NCI-H748 treated with DMSO at 0.1 percent for 48 hours (cell line): ENCODE measurements around the gene CAMK2G.
"Not testable (repeated sequence)": the region's sequence is repeated elsewhere in the genome, so short reads cannot be mapped to it uniquely, and the experiment has no call there.

Experiments
- DNase-seq: peaks from one replicate; lab custom pipeline; 2025; lab: John Stamatoyannopoulos, UW

Gene CAMK2G

DNA sequence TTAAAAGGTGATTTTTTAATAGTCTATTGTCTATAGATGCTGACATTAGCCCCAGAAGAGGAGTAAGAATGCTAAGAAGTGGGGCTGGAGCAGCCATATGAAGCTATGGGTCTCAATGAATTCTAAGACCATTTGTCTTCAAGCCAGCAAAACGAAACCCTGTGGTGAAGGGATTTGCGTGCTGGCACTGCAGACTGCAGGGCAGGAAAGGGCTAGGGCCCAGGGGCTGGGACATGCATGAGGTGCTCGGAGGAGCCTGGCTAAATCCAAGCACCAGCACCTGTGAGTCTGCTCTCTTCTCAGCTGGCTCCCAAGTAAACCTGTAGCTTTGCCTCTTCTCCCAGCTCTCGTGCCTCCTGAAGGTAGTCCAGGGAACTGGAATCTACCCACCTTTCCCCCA, 61.7 kb downstream of the CAMK2G start:
- DNase-seq, result no peak

DNA sequence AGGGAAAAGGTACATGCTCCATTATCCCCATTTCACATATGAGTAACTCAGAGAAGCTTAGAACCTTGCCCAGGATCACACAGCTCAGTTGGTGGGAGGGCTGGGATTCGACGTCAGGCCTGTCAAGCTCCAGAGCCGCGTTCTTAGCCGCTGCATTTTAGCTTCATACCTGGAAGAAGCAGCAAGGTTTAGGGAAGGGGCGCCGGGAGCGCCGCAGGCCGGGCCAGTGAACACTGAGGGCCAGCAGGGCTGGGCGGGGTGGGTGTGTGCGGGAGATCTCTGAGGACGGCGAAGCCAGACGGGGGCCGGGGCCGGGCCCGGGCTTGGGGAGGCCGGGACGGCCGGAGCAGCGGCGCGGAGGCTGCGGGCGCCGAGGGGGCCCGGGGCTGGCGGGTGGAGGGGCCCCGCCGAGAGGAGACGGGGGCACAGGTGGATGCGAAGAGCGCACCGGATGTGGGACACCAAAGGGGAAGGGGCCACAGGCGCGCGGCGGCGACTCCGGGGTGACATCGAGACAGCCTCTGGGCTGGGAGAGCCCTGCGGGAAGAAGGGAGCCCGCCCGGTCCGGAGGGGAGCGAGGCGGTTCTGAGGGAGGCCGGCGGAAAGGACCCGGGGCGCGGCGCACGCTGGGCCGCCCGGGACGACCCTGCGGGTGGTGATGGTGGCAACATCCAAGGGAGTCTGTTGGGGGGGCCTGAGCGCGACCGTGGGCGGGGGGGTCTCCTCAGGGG, 63.5 kb downstream of the CAMK2G start:
- DNase-seq, result no peak

DNA sequence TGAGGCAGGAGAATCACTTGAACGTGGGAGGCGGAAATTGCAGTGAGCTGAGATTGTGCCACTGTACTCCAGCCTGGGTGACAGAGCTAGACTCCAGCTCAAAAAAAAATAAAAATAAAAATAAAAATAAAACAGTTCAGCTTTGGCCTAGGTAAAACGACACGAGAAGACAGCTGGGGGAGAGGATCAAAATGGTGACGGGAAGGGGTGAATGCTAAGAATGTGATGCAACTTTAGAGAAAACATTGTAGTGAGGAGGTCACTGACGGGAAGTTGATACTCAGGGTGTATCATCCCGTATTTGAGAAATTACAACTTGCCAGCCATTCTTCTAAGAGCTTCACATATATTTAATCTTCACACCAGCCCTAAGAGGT, 64.0 kb downstream of the CAMK2G start:
- DNase-seq, result no peak

DNA sequence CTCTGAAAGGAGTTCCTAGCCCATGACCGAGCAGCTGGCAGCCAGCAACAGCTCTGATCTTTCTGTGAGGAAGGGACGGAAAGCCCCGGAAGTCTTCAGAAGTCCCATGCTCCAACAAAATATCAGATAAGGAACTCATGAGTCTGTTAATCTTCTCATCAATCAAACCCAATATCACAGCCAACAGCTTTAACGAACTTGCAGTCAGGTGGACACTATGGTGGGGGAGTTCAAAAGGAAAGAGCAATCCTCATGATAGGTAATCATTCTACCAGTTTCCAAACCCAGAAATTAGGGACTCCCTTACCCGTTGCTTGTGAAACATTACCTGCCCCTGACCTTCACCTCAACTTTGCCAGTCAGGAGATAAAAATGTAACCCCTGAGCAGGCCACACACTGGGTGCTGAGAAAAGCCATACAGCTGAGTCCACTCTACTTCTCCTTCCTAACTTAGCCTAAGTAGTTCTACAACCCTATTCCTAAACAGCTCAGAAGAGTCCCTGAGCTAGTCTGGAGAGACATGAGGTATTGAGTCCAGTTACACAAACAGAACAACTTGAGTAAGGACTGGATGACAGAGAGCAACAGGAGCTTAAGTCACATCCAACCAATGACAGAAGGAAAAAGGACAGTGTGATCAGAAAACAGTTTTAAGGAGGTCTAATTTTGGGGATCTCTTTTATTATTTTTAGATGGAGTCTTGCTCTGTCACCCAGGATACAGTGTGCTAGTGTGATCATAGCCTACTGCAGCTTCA, 65.1 kb downstream of the CAMK2G start:
- DNase-seq, result no peak

DNA sequence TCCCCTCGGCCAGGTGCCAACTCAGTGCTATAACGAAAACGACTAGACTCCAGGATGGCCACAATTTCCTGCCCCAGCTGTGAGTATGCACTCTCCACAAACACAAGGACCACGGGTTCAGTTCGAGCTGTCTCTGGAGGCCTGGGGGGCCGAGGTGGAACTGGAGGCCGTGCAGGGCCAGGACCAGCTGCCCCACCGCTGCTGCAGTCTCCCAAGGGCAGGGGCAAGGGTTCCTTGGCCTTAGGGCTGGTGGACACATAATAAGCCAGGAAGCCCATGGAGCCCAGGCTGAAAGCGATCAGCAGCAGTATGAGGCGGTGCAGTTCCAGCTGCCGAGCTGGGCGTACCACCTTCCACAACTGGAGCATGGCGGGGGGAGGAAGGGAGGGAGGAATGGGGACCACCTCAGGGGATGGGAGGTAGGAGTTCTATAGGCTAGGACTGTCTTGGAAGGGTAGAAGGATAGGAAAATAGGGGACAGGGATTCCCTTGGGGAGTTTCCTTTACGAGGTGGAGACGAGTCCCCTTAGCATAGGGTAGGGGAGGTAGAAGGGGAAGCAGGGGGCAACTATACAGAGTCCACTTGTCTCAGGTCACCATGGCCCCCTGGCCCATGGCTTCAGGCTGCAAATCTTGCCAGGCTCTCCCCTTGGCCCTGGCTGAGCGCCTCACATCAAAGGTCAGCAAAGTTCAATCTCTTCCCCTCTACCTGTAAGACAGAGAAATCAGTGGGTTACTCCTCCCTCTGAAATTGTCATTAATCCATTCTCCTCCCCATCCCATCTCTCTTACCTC, 66.1 kb downstream of the CAMK2G start:
- DNase-seq, result no peak

DNA sequence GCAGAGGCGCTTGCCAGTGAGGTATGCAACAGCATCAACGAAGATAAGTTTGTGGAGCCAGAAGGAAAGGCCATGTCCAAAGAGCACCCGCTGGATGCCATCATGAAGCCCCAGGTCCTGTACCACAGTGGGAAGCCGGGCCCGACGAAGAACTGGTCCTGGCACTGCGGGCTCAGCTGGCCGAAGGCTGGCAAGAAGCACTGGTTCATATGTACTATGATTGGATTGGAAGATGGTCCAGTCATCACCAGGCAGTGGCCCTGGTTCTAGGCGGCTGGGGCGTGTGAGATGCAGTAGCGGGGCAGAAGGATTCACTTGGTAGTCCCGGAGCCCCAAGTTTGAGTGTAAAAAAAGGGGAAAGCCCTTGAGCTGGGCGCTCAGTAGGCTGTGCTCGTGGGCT, 66.9 kb downstream of the CAMK2G start:
- DNase-seq, result no peak

DNA sequence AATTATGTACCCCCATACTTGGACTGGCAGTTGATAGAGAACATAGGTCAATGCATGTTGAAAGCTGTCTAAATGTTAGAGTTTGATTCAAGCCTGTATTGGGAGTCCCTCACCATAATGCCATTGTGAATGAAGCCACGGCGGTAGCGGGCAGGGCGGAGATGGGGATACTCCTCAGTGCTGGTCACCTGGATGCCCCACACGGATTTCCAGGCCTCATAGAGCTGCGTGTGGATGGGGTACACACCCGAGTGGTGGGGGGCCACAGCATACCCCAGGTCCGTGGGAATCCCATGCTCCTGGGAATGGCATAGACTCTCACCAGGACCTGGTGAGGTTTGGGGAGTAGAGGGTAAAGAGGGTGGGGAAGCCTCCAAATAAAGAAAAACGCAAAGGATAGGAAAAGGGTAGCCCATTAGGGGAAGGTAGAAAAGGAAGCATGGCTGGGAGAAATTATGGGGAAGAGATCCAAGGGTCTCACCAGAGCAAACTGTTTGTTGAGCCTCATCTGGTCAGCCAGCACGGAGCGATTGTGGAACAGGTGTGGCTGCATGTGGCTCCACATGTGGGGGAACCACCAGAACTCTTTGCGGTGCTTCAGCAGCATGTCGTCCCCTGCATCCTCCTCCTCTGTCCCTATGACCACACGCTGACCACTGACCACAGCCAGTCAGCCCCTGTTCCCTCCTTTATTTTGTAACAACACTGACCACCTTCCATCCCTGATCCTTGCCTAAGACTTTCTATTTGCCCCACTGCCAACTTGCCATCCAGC, 68.0 kb downstream of the CAMK2G start:
- no peak for DNase-seq

DNA sequence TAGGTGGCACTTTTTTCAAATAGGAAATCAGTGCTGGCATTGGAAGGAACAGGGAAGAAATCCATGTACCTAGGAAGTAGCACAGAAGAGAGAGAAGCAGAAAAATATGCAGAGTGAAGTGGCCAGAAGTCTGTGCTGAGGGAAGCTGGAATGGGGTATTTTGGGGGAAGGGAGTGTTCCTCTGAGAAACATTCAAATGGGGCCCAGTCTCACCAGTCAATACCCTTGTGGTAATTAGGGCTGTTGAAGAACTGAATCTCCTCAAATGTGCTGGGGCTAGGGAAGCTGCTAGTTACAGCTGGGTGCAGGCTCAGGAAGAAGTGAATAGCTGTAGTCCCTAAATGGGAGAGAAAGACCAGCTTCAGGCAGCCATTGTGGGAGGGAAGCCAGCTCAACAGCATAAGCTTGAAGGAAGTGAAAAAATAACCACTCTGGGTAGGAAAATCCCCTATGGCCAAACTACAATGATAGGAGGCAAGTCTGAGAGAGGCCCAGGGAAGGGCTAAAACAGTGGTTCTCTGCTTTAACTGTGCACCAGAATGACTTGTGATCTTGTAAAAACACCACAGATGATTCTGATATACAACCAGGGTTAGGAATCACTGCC, 70.6 kb downstream of the CAMK2G start:
- no peak for DNase-seq

DNA sequence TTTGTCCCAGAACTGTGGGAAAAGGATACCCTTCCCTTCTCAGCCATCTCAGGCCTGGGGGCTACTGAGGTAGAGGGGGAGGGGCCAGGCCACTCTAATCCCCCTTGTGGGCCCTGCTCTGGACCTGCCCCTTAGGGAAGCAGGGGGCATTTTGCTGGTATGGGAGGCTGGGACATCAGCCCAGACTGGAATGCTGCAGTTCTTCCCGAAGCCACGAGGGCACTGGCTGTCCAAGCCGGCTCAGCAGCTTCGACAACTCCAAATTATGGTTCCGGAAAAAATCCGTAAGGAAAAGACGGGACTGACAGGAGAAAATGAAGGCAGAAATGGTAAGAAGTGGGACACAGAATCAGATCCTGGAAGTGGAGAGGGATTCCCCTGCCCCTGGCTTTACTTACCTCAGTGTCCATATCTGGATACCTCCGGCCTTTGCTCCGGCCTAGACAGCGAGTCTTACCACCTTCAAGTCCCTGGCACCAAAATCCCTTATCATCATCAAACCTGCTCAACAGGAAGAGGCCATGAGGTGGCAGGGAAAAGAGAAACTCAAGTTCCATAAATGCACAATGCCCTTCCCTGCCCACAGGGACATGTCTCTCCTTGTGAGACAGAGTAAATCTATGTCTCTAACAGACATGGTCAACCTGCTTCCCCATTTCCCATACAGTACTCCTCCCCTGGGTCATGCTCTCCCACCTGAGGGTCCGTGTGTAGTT, 71.9 kb downstream of the CAMK2G start:
- DNase-seq, result no peak

DNA sequence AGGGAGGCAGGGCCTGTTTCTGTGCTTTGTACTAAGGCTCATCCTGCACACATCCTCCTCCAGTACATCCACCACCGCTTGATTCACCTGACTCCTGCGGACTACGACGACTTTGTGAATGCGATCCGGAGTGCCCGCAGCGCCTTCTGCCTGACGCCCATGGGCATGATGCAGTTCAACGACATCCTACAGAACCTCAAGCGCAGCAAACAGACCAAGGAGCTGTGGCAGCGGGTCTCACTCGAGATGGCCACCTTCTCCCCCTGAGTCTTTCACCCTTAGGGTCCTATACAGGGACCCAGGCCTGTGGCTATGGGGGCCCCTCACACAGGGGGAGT, 73.1 kb downstream of the CAMK2G start:
- no peak for DNase-seq

DNA sequence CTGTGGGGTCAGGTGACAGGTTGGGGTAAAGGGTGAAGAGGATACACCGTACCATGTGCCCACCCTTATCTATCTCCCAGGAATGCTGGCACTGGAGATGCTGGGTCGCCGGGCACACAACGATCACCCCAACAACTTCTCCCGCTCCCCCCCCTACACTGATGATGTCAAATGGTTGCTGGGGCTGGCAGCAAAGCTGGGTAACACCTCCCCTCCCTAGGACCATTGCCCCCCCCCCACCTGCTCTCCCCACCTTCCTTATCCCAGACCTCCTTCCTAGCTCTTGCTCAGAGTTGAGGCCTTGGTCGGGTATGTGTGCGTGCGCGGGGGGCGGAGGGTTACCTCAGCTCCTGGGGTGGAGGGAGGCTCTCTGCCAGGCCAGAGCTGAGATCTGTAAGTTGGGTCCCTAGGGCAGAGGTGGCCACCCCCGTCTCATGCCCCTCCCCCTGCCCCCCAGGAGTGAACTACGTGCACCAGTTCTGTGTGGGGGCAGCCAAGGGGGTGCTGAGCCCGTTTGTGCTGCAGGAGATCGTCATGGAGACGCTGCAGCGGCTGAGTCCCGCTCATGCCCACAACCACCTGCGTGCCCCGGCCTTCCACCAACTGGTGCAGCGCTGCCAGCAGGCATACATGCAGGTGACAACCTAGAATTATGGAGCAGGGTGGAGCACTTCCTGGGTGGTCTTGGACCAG, 73.6 kb downstream of the CAMK2G start:
- DNase-seq, result no peak

DNA sequence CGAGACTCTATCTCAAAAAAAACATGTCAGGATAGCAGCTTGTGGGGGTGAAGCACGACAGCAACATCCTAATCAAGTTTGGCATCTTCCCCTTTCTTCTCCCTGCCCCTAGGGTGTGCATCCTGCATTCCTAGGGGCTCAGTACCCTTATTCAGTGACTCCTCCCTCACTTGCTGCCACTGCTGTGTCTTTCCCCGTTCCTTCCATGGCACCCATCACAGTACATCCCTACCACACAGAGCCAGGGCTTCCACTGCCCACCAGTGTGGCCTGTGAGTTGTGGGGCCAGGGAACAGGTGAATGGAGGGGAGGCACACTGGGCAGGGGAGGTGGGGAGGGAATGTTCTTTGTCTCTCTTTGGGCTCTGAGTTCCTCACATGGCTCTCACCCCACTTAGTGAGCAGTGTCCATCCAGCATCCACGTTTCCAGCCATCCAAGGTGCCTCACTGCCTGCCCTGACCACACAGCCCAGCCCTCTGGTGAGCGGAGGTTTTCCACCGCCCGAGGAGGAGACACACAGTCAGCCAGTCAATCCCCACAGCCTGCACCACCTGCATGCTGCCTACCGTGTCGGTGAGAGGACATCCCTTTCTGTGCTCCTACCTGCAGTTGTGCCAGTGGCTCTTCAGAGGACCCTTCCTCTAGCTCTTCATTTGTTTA, 74.3 kb downstream of the CAMK2G start:
- DNase-seq, result no peak

DNA sequence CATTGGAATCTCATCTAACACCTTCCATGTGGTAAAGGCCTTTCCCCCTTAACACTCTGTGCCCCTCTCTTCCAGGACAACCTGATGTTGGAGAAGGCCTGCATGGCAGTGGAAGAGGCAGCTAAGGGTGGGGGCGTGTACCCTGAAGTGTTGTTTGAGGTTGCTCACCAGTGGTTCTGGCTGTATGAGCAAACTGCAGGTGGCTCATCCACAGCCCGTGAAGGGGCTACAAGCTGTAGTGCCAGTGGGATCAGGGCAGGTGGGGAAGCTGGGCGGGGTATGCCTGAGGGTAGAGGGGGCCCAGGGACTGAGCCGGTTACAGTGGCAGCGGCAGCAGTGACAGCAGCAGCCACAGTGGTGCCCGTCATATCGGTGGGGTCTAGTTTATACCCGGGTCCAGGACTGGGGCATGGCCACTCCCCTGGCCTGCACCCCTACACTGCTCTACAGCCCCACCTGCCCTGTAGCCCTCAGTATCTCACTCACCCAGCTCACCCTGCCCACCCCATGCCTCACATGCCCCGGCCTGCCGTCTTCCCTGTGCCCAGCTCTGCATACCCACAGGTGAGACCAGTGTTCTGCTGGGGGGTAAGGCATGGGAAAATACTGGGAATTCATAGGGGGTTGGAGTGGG, 75.3 kb downstream of the CAMK2G start:
- DNase-seq, result no peak

DNA sequence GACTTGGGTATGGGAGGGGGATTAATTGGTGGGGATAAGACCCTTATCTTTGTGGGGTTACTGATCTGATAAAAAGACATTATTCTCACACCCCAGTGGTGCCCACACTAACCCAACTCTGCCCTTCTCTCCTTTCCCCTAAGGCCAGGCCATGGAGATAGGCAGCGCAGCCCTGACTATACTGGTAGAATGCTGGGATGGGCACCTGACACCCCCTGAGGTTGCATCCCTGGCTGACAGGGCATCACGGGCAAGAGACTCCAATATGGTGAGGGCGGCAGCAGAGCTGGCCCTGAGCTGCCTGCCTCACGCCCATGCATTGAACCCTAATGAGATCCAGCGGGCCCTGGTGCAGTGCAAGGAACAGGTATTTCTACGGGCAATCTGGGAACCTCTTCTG, 76.3 kb downstream of the CAMK2G start:
- no peak for DNase-seq

DNA sequence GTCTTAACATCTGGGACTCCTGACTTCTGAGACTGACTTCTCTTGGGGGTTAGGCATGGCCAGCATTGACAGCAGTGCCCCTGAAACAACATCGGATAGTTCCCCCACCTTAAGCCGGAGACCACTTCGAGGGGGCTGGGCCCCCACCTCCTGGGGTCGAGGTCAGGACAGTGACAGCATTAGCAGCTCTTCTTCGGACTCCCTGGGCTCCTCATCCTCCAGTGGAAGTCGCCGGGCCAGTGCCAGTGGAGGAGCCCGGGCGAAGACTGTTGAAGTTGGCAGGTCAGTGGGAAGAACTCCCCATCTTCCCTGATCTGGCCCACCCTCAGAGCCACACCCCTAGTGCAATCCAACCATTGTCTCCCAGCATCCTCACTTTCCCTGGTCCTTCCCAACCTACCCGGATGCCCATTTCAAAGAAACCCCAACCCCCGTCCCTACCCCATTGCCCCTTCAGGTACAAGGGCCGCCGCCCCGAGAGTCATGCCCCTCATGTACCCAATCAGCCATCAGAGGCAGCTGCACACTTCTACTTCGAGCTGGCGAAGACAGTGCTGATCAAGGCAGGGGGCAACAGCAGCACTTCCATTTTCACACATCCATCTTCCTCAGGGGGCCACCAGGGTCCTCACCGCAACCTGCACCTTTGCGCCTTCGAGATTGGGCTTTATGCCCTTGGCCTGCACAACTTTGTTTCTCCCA, 76.9 kb downstream of the CAMK2G start:
- no peak for DNase-seq

DNA sequence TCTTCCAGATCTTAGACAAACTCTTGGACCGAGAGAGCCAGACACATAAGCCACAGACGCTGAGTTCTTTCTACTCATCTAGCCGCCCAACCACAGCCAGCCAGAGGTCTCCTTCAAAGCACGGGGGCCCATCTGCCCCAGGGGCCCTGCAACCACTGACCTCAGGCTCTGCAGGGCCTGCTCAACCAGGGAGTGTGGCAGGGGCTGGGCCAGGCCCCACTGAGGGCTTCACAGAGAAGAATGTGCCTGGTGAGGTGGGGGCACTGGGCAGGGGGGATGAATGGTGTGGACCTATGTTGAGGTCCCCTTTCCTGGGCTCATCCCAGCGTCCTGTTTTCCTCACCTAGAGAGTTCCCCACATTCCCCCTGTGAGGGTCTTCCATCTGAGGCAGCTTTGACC, 77.6 kb downstream of the CAMK2G start:
- DNase-seq, result no peak

DNA sequence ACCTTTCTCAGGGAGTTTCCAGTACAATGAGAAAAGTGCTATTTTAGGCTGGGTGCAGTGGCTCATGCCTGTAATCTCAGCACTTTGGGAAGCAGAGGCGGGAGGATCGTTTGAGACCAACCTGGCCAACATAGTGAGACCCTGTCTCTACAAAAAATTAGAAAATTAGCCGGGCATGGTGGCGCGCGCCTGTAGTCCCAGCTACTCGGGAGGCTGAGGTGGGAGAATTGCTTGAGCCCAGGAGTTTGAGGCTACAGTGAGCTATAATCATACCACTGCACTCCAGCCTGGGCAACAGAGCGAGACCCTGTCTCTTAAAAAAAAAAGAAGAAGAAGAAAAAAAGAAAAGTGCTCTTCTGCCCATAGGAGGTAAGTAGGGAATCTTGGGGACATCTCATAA, 78.3 kb downstream of the CAMK2G start:
- not testable (repeated sequence) for DNase-seq

DNA sequence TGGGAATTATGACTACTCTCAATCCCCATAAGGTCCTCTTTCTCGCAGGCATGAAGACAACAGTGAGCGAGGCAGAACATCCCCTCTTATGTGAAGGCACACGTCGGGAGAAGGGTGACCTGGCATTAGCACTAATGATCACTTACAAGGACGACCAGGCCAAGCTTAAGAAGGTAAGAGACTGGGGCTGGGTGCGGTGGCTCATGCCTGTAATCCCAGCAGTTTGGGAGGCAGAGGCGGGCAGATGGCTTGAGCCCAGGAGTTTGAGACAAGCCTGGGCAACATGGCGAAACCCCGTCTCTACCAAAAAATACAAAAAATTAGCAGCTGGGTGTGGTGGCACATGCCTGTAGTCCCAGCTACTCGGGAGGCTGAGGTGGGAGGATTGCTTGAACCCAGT, 78.9 kb downstream of the CAMK2G start:
- not testable (repeated sequence) for DNase-seq

DNA sequence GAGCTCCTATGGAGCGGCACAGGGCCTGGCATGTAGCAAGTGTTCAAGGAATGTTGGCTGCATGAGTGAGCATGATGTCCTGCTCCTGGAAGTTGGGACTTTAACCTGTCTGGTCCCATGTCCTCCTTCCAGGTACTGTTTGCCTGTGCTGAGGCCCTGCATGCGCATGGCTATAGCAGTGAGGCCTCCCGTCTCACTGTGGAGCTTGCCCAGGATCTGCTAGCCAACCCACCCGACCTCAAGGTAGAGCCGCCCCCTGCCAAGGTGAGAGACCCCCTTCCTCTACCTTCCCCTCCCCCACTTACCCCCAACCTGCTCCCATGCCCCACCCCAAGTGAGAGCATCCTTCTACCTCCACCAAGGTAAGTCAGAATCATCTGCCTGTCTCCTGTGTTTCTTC, 80.9 kb downstream of the CAMK2G start:
- no peak for DNase-seq
